Upper lobe of right lung (tissue), 1 donor: ENCODE measurements around the gene NACA2. TPM values are rescaled to one million over a fixed set of nuclear protein-coding genes. Genes with fewer than 3 reads are reported as not detected.
"Not testable (repeated sequence)": the region's sequence is repeated elsewhere in the genome, so short reads cannot be mapped to it uniquely, and the experiment has no call there.

ENCODE experiments used
- ATAC-seq: fragments of 200-7000 bp; cut with Tn5 transposase; one replicate; pipeline ENCODE4 v1.9.1; 2020; ENCODE audit warnings: mild to moderate bottlenecking, moderate library complexity
- DNase-seq: peaks from one replicate; pipeline ENCODE4 v3.0.0-alpha.2; 2020
- H3K27ac ChIP-seq: fragments of 200-600 bp; one replicate; pipeline ENCODE4 v1.8.0; 2022
- H3K27me3 ChIP-seq: fragments of 200-600 bp; one replicate; pipeline ENCODE4 v1.8.0; 2022; ENCODE audit warnings: mild to moderate bottlenecking
- H3K36me3 ChIP-seq: fragments of 200-600 bp; one replicate; pipeline ENCODE4 v1.8.0; 2022
- H3K4me1 ChIP-seq: fragments of 200-600 bp; one replicate; pipeline ENCODE4 v1.8.0; 2022
- H3K4me3 ChIP-seq: fragments of 200-600 bp; one replicate; pipeline ENCODE4 v1.8.0; 2022; ENCODE audit warnings: mild to moderate bottlenecking
- H3K9me3 ChIP-seq: fragments of 200-600 bp; one replicate; pipeline ENCODE4 v1.8.0; 2022
- CTCF ChIP-seq: fragments of 200-600 bp; IDR thresholded peaks from one replicate; pipeline ENCODE4 v1.8.0; 2022; ENCODE audit warnings: antibody characterized with exemption
- intact Hi-C: fragments of 100-400 bp; cut with DNase I; formaldehyde crosslinking; loops from one replicate; pipeline ENCODE4 v1.11.0; 2022
- total RNA-seq: library from RNA; stranded (reverse); fragmentation: NEBNext Ultra II Directional; extraction: Animal tissue kit (Norgen Biotek cat#: 25700); gene quantifications from one replicate; pipeline ENCODE4 v1.2.1, GENCODE V29; 2021
- donor health status: DM: no; HTN: yes; CAD: no; lungs with severe emphysema.

NACA2 gene
- total RNA-seq, 1 donor from 2014 or later: not detected

- TF ChIP-seq CTCF: no peak
- H3K9me3 ChIP-seq: no peaks in the 10 kb centered on the region
- intact Hi-C loops: no loop called here
- no peak for ATAC-seq
- H3K27ac ChIP-seq: no peak overlapping the region
- H3K4me3 ChIP-seq: no peak overlapping the region
- H3K27me3 ChIP-seq: peaks cover 8% of the 10 kb centered on the region
- DNase-seq: no peak
- H3K36me3 ChIP-seq: no peaks in the 10 kb centered on the region
- H3K4me1 ChIP-seq: no peaks in the 10 kb centered on the region
Measured at GRCh38 chr17:61555127-61555566, 35.9 kb downstream of the NACA2 start.

DNA sequence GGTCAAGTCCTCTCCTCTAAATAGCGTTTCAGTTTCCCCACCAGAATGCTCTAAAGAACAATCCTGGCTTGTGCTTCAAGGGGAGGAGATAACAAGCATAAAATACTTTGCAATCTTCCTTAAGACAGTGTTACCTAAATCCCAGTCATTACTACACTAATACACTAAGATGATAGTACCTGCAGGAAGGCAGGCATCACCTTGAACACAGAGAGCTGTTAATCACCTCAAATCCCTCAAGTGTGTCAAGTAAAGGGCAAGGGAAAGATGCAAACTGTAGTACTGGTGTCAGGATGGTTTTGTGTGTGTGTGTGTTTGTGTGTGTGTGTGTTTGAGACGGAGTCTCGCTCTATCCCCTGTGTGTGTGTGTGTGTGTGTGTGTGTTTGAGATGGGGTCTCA is 36.8 kb downstream of the NACA2 start:
- Histone ChIP-seq H3K9me3 (no peaks in the 10 kb centered on the region), H3K36me3 (no peaks in the 10 kb centered on the region), H3K4me3 (no peak overlapping the region), H3K27ac (no peak overlapping the region), H3K4me1 (no peaks in the 10 kb centered on the region), H3K27me3 (peaks cover 14% of the 10 kb centered on the region)
- DNase-seq (no peak), ATAC-seq (no peak)
- TF ChIP-seq CTCF: no peak
- intact Hi-C loops: no loop called here

- H3K4me3 ChIP-seq, H3K4me1 ChIP-seq, DNase-seq, ATAC-seq, H3K36me3 ChIP-seq, H3K27ac ChIP-seq, intact Hi-C loops, H3K9me3 ChIP-seq: not testable (repeated sequence)
- H3K27me3 ChIP-seq: peaks cover 16% of the 10 kb centered on the region
Measured at GRCh38 chr17:61552560-61552959, 38.5 kb downstream of the NACA2 start.

DNA sequence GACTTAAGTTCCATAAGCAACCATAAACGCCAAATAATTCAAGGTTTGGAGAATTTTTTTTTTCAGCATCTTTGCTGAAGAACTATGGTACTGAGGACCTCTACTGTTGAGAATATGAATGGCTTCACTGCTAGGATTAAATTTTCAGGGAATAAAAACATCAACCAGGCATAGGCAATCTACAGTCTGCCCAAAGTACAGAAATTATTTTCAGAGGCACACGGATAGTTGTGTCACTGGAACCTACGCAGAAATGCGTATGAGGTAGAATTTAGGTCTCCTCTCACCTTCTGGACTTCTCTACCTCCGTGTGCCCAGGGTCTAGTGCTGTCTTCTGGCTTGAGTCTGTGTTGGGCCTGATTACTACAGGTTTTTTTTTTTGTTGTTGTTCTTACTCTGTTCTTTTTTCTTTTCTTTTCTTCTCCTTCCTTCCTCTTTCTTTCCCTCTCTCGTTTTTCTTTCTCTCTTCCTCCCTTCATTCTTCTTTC is 39.7 kb downstream of the NACA2 start:
- Histone ChIP-seq H3K36me3 (no peaks in the 10 kb centered on the region), H3K27ac (no peak overlapping the region), H3K4me1 (no peaks in the 10 kb centered on the region), H3K27me3 (peaks cover 16% of the 10 kb centered on the region), H3K9me3 (no peaks in the 10 kb centered on the region), H3K4me3 (no peak overlapping the region)
- peak; percentile 66 for TF ChIP-seq CTCF
- DNase-seq: no peak
- no peak for ATAC-seq
- intact Hi-C loops: no loop called here

- DNase-seq (no peak), ATAC-seq (no peak)
- Histone ChIP-seq H3K4me3 (no peak overlapping the region), H3K36me3 (no peaks in the 10 kb centered on the region), H3K9me3 (no peaks in the 10 kb centered on the region), H3K4me1 (no peaks in the 10 kb centered on the region), H3K27ac (no peak overlapping the region), H3K27me3 (peaks cover 16% of the 10 kb centered on the region)
- intact Hi-C loops: no loop called here
- TF ChIP-seq CTCF: no peak
Measured at GRCh38 chr17:61547113-61547512, 43.9 kb downstream of the NACA2 start.

DNA sequence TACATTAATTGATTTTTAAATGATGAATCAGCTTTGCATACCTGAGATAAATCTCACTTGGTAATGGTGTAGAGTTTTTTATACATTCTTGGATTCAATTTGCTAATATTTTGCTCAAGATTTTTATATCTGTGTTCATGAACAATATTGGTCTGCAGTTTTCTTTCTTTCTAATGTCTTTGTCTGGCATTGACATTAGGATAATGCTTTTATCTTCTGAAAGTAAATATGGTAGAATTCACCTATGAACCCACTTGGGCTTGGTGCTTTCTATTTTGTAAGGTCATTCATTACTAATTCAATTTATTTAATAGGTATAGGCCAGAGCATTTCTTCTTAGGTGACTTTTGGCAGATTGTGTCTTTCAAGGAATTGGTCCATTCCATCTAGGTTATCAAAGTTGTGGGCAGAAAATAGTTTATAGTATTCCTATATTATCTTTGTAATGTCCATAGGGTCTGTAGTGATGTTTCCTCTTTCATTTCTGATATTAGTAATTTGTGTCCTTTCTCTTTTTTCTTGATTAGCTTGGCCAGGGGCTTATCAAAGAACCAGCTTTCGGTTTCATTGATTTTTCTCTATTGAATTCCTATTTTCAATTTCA is 45.6 kb downstream of the NACA2 start:
- intact Hi-C loops: no loop called here
- Histone ChIP-seq H3K36me3 (no peaks in the 10 kb centered on the region), H3K9me3 (peaks cover 6% of the 10 kb centered on the region), H3K4me3 (no peak overlapping the region), H3K27ac (no peak overlapping the region), H3K27me3 (peaks cover 11% of the 10 kb centered on the region), H3K4me1 (no peaks in the 10 kb centered on the region)
- ATAC-seq (no peak), DNase-seq (no peak)
- TF ChIP-seq CTCF: no peak
